ENCODE data around the gene TRIM10. TPM values are rescaled to one million over a fixed set of nuclear protein-coding genes. Genes with fewer than 3 reads are reported as not detected.

TRIM10 gene
- total RNA-seq, 1 experiment from 2014 or later: not detected

DNA sequence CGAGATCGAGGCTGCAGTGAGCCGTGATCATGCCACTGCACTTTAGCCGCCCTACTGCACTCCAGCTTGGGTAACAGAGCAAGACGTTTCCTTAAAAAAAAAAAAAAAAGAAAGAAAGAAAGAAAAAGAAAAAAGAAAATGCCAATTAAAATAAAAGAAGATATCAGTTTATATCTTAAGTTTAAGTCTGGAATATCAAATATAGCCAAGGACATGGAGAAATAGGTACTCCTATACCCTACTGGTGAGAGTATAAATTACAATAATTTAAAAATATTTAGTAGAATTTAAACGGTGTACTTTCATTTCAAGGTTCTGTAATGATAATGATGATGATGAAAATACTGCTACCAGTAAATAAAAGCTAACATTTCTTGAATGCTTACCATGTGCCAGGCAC lies 44.3 kb downstream of the TRIM10 start:
- H3K27me3 Mint-ChIP-seq (ENCODE audit: insufficient read depth, unreplicated experiment): peaks cover 25% of the 10 kb centered on the region
- H3K9me3 Mint-ChIP-seq (ENCODE audit: unreplicated experiment): no peaks in the 10 kb centered on the region
- ChIA-PET POLR2A (interaction anchor here (1.0 kb wide), 1 partner anchor 14 kb away, joined by 3 read pairs; no protein-coding TSS in a partner anchor), CTCF (interaction anchor here (0.6 to 3.2 kb wide), 5 partner anchors 9 to 351 kb away, joined by 3 to 22 read pairs (median 3); no protein-coding TSS in a partner anchor)
- no TSS peak for BruUV-seq (replicated peaks)
- no peaks in the 10 kb centered on the region for H3K36me3 Mint-ChIP-seq (ENCODE audit: insufficient read depth, unreplicated experiment)
- no peak overlapping the region for H3K4me3 Mint-ChIP-seq (ENCODE audit: unreplicated experiment)
- no peak for DNase-seq (ENCODE audit: unreplicated experiment)
- H3K4me1 Mint-ChIP-seq (ENCODE audit: insufficient read depth, unreplicated experiment): no peaks in the 10 kb centered on the region
- H3K27ac Mint-ChIP-seq (ENCODE audit: low read depth, unreplicated experiment): no peak overlapping the region
- intact Hi-C loops (cut with micrococcal nuclease): no loop called here
- TF ChIP-seq, protein P1, sequence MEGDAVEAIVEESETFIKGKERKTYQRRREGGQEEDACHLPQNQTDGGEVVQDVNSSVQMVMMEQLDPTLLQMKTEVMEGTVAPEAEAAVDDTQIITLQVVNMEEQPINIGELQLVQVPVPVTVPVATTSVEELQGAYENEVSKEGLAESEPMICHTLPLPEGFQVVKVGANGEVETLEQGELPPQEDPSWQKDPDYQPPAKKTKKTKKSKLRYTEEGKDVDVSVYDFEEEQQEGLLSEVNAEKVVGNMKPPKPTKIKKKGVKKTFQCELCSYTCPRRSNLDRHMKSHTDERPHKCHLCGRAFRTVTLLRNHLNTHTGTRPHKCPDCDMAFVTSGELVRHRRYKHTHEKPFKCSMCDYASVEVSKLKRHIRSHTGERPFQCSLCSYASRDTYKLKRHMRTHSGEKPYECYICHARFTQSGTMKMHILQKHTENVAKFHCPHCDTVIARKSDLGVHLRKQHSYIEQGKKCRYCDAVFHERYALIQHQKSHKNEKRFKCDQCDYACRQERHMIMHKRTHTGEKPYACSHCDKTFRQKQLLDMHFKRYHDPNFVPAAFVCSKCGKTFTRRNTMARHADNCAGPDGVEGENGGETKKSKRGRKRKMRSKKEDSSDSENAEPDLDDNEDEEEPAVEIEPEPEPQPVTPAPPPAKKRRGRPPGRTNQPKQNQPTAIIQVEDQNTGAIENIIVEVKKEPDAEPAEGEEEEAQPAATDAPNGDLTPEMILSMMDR (IDR thresholded peaks at IDR 0.05; ENCODE audit: unreplicated experiment): no peak

DNA sequence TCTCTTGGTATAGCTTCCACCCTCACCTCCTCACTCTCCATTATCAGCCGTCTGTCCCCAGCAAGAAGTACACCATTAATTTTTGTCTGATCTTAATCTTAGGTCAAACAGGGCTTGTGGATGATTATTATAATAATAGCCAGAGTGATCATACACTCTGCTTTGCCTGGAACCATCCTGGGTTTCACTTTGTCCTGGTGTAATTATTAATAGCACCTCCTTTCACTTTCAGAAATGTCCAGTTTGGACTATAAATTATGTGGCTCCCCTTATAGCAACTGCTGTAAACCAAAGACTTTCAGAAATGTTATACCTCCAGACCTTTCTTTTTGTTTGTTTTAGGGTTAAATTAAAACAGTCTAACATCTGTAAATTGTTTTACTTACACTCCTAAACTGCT lies 47.2 kb downstream of the TRIM10 start:
- TF ChIP-seq, protein P1 (IDR thresholded peaks at IDR 0.05; ENCODE audit: unreplicated experiment): no peak
- no peaks in the 10 kb centered on the region for H3K4me1 Mint-ChIP-seq (ENCODE audit: insufficient read depth, unreplicated experiment)
- no peak overlapping the region for H3K4me3 Mint-ChIP-seq (ENCODE audit: unreplicated experiment)
- peaks cover 32% of the 10 kb centered on the region for H3K27me3 Mint-ChIP-seq (ENCODE audit: insufficient read depth, unreplicated experiment)
- no peak for DNase-seq (ENCODE audit: unreplicated experiment)
- POLR2A ChIA-PET: interaction anchor here (1.2 to 2.1 kb wide), 2 partner anchors 11 kb away, joined by 4 to 7 read pairs; no protein-coding TSS in a partner anchor
- no peaks in the 10 kb centered on the region for H3K9me3 Mint-ChIP-seq (ENCODE audit: unreplicated experiment)
- H3K27ac Mint-ChIP-seq (ENCODE audit: low read depth, unreplicated experiment): no peak overlapping the region
- CTCF ChIA-PET: interaction anchor here (1.3 kb wide), 1 partner anchor 12 kb away, joined by 5 read pairs; no protein-coding TSS in a partner anchor
- intact Hi-C loops (cut with micrococcal nuclease): no loop called here
- BruUV-seq (replicated peaks): no TSS peak
- H3K36me3 Mint-ChIP-seq (ENCODE audit: insufficient read depth, unreplicated experiment): no peaks in the 10 kb centered on the region

DNA sequence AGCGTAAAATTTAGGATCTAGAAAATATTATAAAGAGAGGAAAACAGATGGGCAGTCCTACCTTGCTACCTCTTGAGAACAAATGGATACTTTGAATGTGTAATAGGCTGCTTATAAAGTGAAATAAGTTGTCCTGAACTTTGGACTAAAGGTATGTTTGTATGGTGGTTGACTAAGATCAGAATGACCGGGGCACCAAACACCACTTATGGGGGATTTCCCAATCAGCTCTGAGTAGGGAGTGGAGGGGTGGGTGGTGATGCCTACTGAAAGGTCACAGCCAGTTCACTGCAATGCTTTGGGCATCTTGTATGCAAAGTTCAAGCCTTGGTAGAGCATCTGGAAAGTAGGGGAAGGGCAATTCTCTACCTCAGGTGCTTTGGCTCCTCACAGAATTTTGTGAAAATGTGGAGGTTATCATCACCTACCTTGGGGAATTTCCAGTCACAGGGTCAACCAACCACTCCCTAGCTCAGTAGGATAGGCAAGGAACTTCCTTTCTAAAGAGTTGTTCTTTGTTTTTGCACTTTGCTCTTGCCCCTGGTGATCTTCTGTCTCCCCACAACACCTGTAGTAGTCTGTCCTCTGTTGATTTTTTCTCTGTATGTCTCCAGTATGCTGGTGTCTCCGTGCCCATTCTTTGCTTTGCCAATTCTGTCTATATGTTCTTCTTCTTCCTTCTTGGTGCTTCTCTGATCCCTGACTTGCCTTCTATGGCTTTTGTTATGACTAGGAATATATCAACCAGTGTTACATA lies 47.8 kb downstream of the TRIM10 start, which contains the start of gene TRIM31:
Gene TRIM31 (minus strand): TSS at position 88 of the 757 bp plus-strand sequence. CDS start 285 bp downstream, outside the sequence.
- POLR2A ChIA-PET: interaction anchor here (2.1 kb wide), 1 partner anchor 10 kb away, joined by 7 read pairs; no protein-coding TSS in a partner anchor
- intact Hi-C loops (cut with micrococcal nuclease): no loop called here
- H3K27me3 Mint-ChIP-seq (ENCODE audit: insufficient read depth, unreplicated experiment): peaks cover 32% of the 10 kb centered on the region
- no peaks in the 10 kb centered on the region for H3K9me3 Mint-ChIP-seq (ENCODE audit: unreplicated experiment)
- DNase-seq (ENCODE audit: unreplicated experiment): no peak
- no TSS peak for BruUV-seq (replicated peaks)
- no peaks in the 10 kb centered on the region for H3K4me1 Mint-ChIP-seq (ENCODE audit: insufficient read depth, unreplicated experiment)
- H3K4me3 Mint-ChIP-seq (ENCODE audit: unreplicated experiment): no peak within 1 kb of the TSS
- no peak within 1 kb of the TSS for H3K27ac Mint-ChIP-seq (ENCODE audit: low read depth, unreplicated experiment)
- no peaks in the 10 kb centered on the region for H3K36me3 Mint-ChIP-seq (ENCODE audit: insufficient read depth, unreplicated experiment)
- TF ChIP-seq, protein P1 (IDR thresholded peaks at IDR 0.05; ENCODE audit: unreplicated experiment): no peak
- CTCF ChIA-PET: interaction anchor here (1.3 to 1.7 kb wide), 3 partner anchors 10 to 18 kb away, joined by 3 to 8 read pairs (median 5); no protein-coding TSS in a partner anchor

DNA sequence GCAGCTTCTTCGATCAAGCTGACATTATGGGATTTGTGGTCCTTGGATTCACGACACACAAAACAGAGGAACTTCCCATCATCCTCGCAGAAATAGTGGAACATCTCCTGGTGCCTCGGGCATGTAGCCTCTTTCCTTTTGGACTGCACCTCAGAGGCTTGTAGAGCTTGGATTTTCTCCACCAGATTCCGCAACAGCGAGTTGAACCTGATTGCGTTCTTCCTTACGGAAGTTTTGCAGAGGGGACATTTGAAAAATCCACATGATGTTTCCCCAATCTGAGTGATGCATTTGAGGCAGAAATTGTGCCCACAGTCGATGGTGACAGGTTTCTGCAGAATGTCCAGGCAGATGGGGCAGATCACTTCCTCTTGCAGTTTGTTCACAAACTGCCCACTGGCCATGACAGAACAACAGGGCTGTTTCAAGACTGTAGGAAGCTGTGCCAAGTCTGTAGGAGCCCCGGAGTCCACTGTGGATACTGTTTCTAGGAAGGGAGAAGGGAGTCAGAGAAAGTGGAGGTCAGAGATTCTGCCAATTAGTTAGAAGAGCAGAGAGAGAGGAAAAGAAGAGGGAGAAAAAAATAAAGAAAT lies 48.5 kb downstream of the TRIM10 start:
- POLR2A ChIA-PET: interaction anchor here (0.9 to 2.1 kb wide), 2 partner anchors 9 to 18 kb away, joined by 3 to 7 read pairs; no protein-coding TSS in a partner anchor
- no peak for DNase-seq (ENCODE audit: unreplicated experiment)
- no peak overlapping the region for H3K4me3 Mint-ChIP-seq (ENCODE audit: unreplicated experiment)
- intact Hi-C loops (cut with micrococcal nuclease): no loop called here
- H3K9me3 Mint-ChIP-seq (ENCODE audit: unreplicated experiment): no peaks in the 10 kb centered on the region
- H3K27me3 Mint-ChIP-seq (ENCODE audit: insufficient read depth, unreplicated experiment): peaks cover 32% of the 10 kb centered on the region
- H3K27ac Mint-ChIP-seq (ENCODE audit: low read depth, unreplicated experiment): no peak overlapping the region
- BruUV-seq (replicated peaks): no TSS peak
- H3K4me1 Mint-ChIP-seq (ENCODE audit: insufficient read depth, unreplicated experiment): peaks cover 6% of the 10 kb centered on the region
- CTCF ChIA-PET: interaction anchor here (1.0 to 1.7 kb wide), 4 partner anchors 9 to 19 kb away, joined by 3 to 8 read pairs (median 6); no protein-coding TSS in a partner anchor
- TF ChIP-seq, protein P1 (IDR thresholded peaks at IDR 0.05; ENCODE audit: unreplicated experiment): no peak
- no peaks in the 10 kb centered on the region for H3K36me3 Mint-ChIP-seq (ENCODE audit: insufficient read depth, unreplicated experiment)

Data from MCF 10A (cell line).